ENCODE data around the gene PRSS38.

DNA sequence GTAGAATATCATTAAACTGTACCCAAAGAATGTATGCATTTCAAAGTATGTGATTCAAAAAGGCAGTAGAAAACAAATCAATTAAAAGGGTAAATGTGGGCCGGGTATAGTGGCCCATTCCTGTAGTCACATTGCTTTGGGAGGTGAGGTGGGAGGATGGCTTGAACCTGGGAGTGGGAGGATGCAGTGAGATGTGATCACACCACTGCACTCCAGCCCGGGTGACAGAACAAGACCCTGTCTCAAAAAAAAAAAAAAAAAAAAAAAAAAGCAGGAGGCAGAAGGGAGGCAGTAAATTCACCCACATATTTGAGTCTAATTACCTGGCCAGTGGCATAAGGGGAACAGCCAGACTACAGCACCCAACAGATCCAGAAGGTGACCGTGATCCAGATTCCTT lies 17.9 kb upstream of the PRSS38 start:
- no peak for TF ChIP-seq CTCF (IDR thresholded peaks at IDR 0.05 in 2 of 3, conservative IDR thresholded peaks at IDR 0.05 in 1 of 3; ENCODE audit: borderline replicate concordance in 1 of 3, insufficient read depth in 1 of 3, low read depth in 2 of 3, low read length in 2 of 3)
- no peak for TF ChIP-seq FOSL1 (IDR thresholded peaks at IDR 0.05; ENCODE audit: low read depth)
- TF ChIP-seq SIN3A (IDR thresholded peaks at IDR 0.05; ENCODE audit: low read depth): no peak
- no peak for TF ChIP-seq EZH2 (IDR thresholded peaks at IDR 0.05)
- TF ChIP-seq ZNF274 (IDR thresholded peaks at IDR 0.05; ENCODE audit: low read depth, low read length): no peak
